Endothelial cell (in vitro differentiated cells): ENCODE data around the gene OR2H2. TPM values are rescaled to one million over a fixed set of nuclear protein-coding genes. Genes with fewer than 3 reads are reported as not detected.

Source experiments
- DNase-seq: peaks from one replicate; pipeline ENCODE4 v3.0.0; 2021; ENCODE audit warnings: low spot score
- H3K27ac Mint-ChIP-seq: one replicate; pipeline ENCODE4 v1.8.0; 2021; ENCODE audit warnings: mixed read lengths, inconsistent platforms; ENCODE audit not compliant: unreplicated experiment
- H3K27me3 Mint-ChIP-seq: one replicate; pipeline ENCODE4 v1.8.0; 2021; ENCODE audit warnings: mild to moderate bottlenecking, moderate library complexity, mixed read lengths, inconsistent platforms; ENCODE audit not compliant: unreplicated experiment
- H3K36me3 Mint-ChIP-seq: one replicate; pipeline ENCODE4 v1.8.0; 2021; ENCODE audit warnings: mild to moderate bottlenecking, low read depth, mixed read lengths, inconsistent platforms; ENCODE audit not compliant: unreplicated experiment
- H3K4me1 Mint-ChIP-seq: one replicate; pipeline ENCODE4 v1.8.0; 2021; ENCODE audit warnings: mild to moderate bottlenecking, mixed read lengths, inconsistent platforms; ENCODE audit not compliant: unreplicated experiment
- H3K4me3 Mint-ChIP-seq: one replicate; pipeline ENCODE4 v1.8.0; 2021; ENCODE audit warnings: mild to moderate bottlenecking, mixed read lengths, inconsistent platforms; ENCODE audit not compliant: unreplicated experiment
- H3K9me3 Mint-ChIP-seq: one replicate; pipeline ENCODE4 v1.8.0; 2021; ENCODE audit warnings: mixed read lengths, inconsistent platforms; ENCODE audit not compliant: unreplicated experiment
- total RNA-seq: library from RNA; stranded (reverse); fragmentation: NEBNext Ultra II Directional; extraction: Animal tissue kit (Norgen Biotek cat#: 25700); gene quantifications from one replicate; pipeline ENCODE4 v1.2.1, GENCODE V29; 2021; ENCODE audit not compliant: unreplicated experiment
- TF ChIP-seq, protein P1 (sequence below): fragments of 200-600 bp; sonication (generic); IDR thresholded peaks from one replicate; pipeline ENCODE4 v1.5.0; 2021; ENCODE audit warnings: antibody characterized with exemption; ENCODE audit not compliant: unreplicated experiment

The OR2H2 gene
- total RNA-seq, 1 donor from 2014 or later = not detected

- peak; percentile 71 for DNase-seq
- Mint-ChIP-seq H3K4me1 (peaks cover 4% of the 10 kb centered on the region), H3K27me3 (peaks cover 13% of the 10 kb centered on the region), H3K36me3 (no peaks in the 10 kb centered on the region), H3K27ac (no peak overlapping the region), H3K9me3 (no peaks in the 10 kb centered on the region), H3K4me3 (no peak overlapping the region)
- TF ChIP-seq, protein P1, sequence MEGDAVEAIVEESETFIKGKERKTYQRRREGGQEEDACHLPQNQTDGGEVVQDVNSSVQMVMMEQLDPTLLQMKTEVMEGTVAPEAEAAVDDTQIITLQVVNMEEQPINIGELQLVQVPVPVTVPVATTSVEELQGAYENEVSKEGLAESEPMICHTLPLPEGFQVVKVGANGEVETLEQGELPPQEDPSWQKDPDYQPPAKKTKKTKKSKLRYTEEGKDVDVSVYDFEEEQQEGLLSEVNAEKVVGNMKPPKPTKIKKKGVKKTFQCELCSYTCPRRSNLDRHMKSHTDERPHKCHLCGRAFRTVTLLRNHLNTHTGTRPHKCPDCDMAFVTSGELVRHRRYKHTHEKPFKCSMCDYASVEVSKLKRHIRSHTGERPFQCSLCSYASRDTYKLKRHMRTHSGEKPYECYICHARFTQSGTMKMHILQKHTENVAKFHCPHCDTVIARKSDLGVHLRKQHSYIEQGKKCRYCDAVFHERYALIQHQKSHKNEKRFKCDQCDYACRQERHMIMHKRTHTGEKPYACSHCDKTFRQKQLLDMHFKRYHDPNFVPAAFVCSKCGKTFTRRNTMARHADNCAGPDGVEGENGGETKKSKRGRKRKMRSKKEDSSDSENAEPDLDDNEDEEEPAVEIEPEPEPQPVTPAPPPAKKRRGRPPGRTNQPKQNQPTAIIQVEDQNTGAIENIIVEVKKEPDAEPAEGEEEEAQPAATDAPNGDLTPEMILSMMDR = no peak
Observed at GRCh38 chr6:29553268-29554057, 31.5 kb upstream of the OR2H2 start.

DNA sequence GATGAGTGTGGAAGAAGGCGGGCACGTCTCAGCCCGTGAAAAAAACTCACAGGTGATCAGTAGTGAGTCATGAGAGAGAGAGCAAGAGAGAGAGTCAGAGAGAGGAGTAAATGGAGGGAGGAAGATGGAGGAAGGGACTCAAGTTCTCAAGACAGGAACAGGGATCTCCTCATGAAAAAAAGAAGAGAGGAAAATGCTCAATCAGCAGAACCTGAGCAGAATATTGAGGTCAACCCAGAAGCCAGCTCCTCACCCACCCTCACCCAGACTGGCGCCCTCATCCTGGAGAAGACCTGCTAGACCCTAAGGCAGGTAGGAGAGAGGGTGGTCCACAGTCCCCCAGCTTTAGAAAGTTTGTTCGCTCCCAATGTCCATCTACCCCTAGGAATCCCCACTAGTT is 30.2 kb upstream of the OR2H2 start:
- Mint-ChIP-seq H3K9me3 (no peaks in the 10 kb centered on the region), H3K27me3 (peaks cover 13% of the 10 kb centered on the region), H3K36me3 (no peaks in the 10 kb centered on the region), H3K4me1 (peaks cover 9% of the 10 kb centered on the region), H3K27ac (no peak overlapping the region), H3K4me3 (no peak overlapping the region)
- TF ChIP-seq, protein P1 = no peak
- no peak for DNase-seq

GRCh38 chr6:29557320-29557719 is 27.6 kb upstream of the OR2H2 start:
- Mint-ChIP-seq H3K4me3 (no peak overlapping the region), H3K27me3 (peaks cover 13% of the 10 kb centered on the region), H3K4me1 (peaks cover 12% of the 10 kb centered on the region), H3K36me3 (no peaks in the 10 kb centered on the region), H3K9me3 (no peaks in the 10 kb centered on the region), H3K27ac (no peak overlapping the region)
- TF ChIP-seq, protein P1 = no peak
- DNase-seq = no peak

DNA sequence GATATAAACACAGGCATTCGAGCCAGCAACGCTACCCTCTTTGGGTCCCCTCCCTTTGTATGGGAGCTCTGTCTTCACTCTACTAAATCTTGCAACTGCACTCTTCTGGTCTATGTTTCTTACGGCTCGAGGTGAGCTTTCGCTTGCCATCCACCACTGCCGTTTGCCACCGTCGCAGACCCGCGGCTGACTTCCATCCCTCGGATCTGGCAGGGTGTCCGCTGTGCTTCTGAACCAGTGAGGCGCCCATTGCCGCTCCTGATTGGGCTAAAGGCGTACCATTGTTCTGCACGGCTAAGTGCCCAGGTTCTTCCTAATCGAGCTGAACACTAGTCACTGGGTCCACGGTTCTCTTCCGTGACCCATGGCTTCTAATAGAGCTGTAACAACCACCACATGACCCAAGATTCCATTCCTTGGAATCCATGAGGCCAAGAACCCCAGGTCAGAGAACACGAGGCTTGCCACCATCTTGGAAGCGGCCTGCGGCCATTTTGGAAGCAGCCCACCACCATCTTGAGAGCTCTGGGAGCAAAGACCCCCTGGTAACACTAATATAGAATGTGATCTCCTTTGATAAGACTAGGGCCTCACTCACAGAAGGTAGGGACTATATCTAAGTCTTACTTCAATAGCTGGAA is 26.4 kb upstream of the OR2H2 start:
- Mint-ChIP-seq H3K9me3 (no peaks in the 10 kb centered on the region), H3K27me3 (peaks cover 13% of the 10 kb centered on the region), H3K4me1 (peaks cover 12% of the 10 kb centered on the region), H3K36me3 (no peaks in the 10 kb centered on the region), H3K4me3 (no peak overlapping the region), H3K27ac (no peak overlapping the region)
- TF ChIP-seq, protein P1 = no peak
- no peak for DNase-seq
